ENCODE measurements around the gene IL37. TPM values are rescaled to one million over a fixed set of nuclear protein-coding genes. Genes with fewer than 3 reads are reported as not detected.
A peak's percentile ranks its signal among the peaks of the same experiment; 100 is the strongest.
"Not testable (repeated sequence)": the region's sequence is repeated elsewhere in the genome, so short reads cannot be mapped to it uniquely, and the experiment has no call there.

The IL37 gene
- total RNA-seq, 1 donor from 2014 or later: not detected

- Mint-ChIP-seq H3K9me3 (ENCODE audit: low read depth) (peaks cover 3% of the 10 kb centered on the region), H3K27me3 (no peaks in the 10 kb centered on the region), H3K4me1 (ENCODE audit: low read depth) (peaks cover 21% of the 10 kb centered on the region), H3K36me3 (ENCODE audit: insufficient read depth) (no peaks in the 10 kb centered on the region), H3K4me3 (ENCODE audit: low read depth) (no peak overlapping the region), H3K27ac (no peak overlapping the region)
- DNase-seq (ENCODE audit: low spot score, unreplicated experiment): no peak
- TF ChIP-seq, protein P1, sequence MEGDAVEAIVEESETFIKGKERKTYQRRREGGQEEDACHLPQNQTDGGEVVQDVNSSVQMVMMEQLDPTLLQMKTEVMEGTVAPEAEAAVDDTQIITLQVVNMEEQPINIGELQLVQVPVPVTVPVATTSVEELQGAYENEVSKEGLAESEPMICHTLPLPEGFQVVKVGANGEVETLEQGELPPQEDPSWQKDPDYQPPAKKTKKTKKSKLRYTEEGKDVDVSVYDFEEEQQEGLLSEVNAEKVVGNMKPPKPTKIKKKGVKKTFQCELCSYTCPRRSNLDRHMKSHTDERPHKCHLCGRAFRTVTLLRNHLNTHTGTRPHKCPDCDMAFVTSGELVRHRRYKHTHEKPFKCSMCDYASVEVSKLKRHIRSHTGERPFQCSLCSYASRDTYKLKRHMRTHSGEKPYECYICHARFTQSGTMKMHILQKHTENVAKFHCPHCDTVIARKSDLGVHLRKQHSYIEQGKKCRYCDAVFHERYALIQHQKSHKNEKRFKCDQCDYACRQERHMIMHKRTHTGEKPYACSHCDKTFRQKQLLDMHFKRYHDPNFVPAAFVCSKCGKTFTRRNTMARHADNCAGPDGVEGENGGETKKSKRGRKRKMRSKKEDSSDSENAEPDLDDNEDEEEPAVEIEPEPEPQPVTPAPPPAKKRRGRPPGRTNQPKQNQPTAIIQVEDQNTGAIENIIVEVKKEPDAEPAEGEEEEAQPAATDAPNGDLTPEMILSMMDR (IDR thresholded peaks at IDR 0.05; ENCODE audit: unreplicated experiment): no peak
Observed at GRCh38 chr2:112904883-112905282, 6.1 kb upstream of the IL37 start.

DNA sequence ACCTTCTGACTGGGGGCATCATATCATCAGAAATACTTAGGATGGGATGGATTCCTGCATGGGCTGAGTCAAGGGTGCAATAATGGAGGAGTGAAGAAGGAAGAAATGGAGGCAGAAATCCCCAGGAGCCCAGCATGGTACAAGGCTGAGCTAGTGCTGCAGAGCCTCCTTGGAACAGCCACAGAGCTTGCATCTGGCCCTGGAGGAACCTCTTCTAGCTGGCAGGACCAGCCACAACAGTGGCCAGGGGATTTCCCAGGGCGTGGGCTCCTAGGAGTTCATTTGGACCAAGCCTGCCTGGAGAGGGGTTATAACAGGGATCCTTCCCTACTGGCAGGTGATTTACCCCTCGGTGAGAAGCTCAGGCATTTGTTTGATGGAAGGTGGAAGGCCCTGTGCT, 4.7 kb upstream of the IL37 start:
- Mint-ChIP-seq H3K4me3 (ENCODE audit: low read depth) (no peak overlapping the region), H3K27me3 (no peaks in the 10 kb centered on the region), H3K36me3 (ENCODE audit: insufficient read depth) (no peaks in the 10 kb centered on the region), H3K9me3 (ENCODE audit: low read depth) (peaks cover 3% of the 10 kb centered on the region), H3K4me1 (ENCODE audit: low read depth) (peaks cover 14% of the 10 kb centered on the region), H3K27ac (no peak overlapping the region)
- DNase-seq (ENCODE audit: low spot score, unreplicated experiment): no peak
- TF ChIP-seq, protein P1 (IDR thresholded peaks at IDR 0.05; ENCODE audit: unreplicated experiment): no peak

GRCh38 chr2:112907001-112907949, 3.7 kb upstream of the IL37 start:
- no peak overlapping the region for H3K4me3 Mint-ChIP-seq (ENCODE audit: low read depth)
- peak overlapping the region; percentile 36 for H3K27ac Mint-ChIP-seq
- H3K36me3 Mint-ChIP-seq (ENCODE audit: insufficient read depth): no peaks in the 10 kb centered on the region
- H3K9me3 Mint-ChIP-seq (ENCODE audit: low read depth): peaks cover 3% of the 10 kb centered on the region
- peaks cover 4% of the 10 kb centered on the region for H3K4me1 Mint-ChIP-seq (ENCODE audit: low read depth)
- DNase-seq (ENCODE audit: low spot score, unreplicated experiment): no peak
- no peaks in the 10 kb centered on the region for H3K27me3 Mint-ChIP-seq
- TF ChIP-seq, protein P1 (IDR thresholded peaks at IDR 0.05; ENCODE audit: unreplicated experiment): no peak

- H3K36me3 Mint-ChIP-seq (ENCODE audit: insufficient read depth); H3K4me1 Mint-ChIP-seq (ENCODE audit: low read depth); H3K27me3 Mint-ChIP-seq; H3K27ac Mint-ChIP-seq; DNase-seq (ENCODE audit: low spot score, unreplicated experiment); H3K4me3 Mint-ChIP-seq (ENCODE audit: low read depth); H3K9me3 Mint-ChIP-seq (ENCODE audit: low read depth): not testable (repeated sequence)
Observed at GRCh38 chr2:112908559-112908958, 2.4 kb upstream of the IL37 start.

DNA sequence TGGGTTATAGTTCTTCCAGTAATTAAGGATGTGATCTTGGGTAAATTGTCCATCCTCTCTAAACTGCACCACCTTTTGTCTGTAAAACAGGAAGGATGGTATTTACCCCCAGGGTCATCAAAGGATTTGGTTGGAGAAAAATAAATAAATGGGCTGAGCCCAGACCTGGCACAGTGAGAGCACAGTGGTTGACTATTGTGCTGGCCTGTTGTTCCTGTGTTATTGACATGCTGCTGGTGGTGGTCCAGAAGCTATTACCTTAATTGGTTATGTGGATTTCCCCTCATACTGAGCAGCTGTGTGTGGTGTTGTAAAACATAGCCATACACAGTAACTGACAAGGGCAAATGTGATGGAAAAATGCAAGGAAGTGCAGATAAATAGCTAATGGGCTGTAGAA, 746 bp upstream of the IL37 start:
- Mint-ChIP-seq H3K4me1 (ENCODE audit: low read depth) (no peaks in the 10 kb centered on the region), H3K9me3 (ENCODE audit: low read depth) (peaks cover 3% of the 10 kb centered on the region), H3K4me3 (ENCODE audit: low read depth) (no peak overlapping the region), H3K36me3 (ENCODE audit: insufficient read depth) (no peaks in the 10 kb centered on the region), H3K27me3 (no peaks in the 10 kb centered on the region), H3K27ac (no peak overlapping the region)
- TF ChIP-seq, protein P1 (IDR thresholded peaks at IDR 0.05; ENCODE audit: unreplicated experiment): no peak
- no peak for DNase-seq (ENCODE audit: low spot score, unreplicated experiment)

DNA sequence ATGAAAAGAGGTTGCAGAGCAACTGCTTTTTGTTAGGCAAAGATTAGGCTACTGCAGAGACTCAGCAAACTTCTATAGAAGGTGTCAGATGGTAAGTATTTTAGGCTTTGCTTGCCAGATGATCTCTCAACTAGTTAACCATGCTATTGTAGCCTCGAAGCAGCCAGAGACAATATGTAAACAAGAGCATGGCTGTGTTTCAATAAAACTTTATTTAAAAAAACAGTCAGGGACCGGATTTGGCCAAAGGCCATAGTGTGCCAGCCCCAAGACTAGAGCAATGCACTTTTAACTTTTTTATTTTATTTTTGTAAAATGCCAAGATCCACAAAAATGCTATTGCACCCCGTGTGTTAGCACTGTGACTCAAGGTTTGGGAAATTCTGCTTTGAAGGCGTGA, 1.4 kb downstream of the IL37 start:
- no peak for DNase-seq (ENCODE audit: low spot score, unreplicated experiment)
- TF ChIP-seq, protein P1 (IDR thresholded peaks at IDR 0.05; ENCODE audit: unreplicated experiment): no peak
- no peaks in the 10 kb centered on the region for H3K27me3 Mint-ChIP-seq
- H3K4me3 Mint-ChIP-seq (ENCODE audit: low read depth): no peak overlapping the region
- H3K36me3 Mint-ChIP-seq (ENCODE audit: insufficient read depth): no peaks in the 10 kb centered on the region
- H3K9me3 Mint-ChIP-seq (ENCODE audit: low read depth): peaks cover 3% of the 10 kb centered on the region
- H3K27ac Mint-ChIP-seq: no peak overlapping the region
- H3K4me1 Mint-ChIP-seq (ENCODE audit: low read depth): peaks cover 5% of the 10 kb centered on the region

Measured in progenitor cell of endocrine pancreas (in vitro differentiated cells).